HT1080 (cell line): ENCODE results near the gene LTB4R2. TPM values are rescaled to one million over a fixed set of nuclear protein-coding genes. Genes with fewer than 3 reads are reported as not detected.

ENCODE experiments used
- DNase-seq: peaks from one replicate; pipeline ENCODE4 v3.0.0-alpha.2; 2015; ENCODE audit warnings: low read depth
- polyA plus RNA-seq, 2 experiments: library from polyadenylated mRNA; depleted of rRNA; stranded (reverse); fragments of >200 nt; gene quantifications; 2 replicates each; pipeline ENCODE4 v1.2.3, GENCODE V29; 2015
- total RNA-seq: library from RNA; depleted of rRNA; stranded (reverse); fragments of >200 nt; shearing (Covaris generic); gene quantifications from 2 replicates; pipeline ENCODE4 v1.2.3, GENCODE V29; 2014; rRNA removed

Gene LTB4R2, protein sequence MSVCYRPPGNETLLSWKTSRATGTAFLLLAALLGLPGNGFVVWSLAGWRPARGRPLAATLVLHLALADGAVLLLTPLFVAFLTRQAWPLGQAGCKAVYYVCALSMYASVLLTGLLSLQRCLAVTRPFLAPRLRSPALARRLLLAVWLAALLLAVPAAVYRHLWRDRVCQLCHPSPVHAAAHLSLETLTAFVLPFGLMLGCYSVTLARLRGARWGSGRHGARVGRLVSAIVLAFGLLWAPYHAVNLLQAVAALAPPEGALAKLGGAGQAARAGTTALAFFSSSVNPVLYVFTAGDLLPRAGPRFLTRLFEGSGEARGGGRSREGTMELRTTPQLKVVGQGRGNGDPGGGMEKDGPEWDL
- 5.0 and 7.8 TPM in 2 replicates for total RNA-seq
- 0.80 and 1.2 TPM in 2 replicates for polyA plus RNA-seq (2015; cell fraction: cytosol; rRNA removed)
- polyA plus RNA-seq (2015; cell fraction: nucleus; rRNA removed) = 69.2 and 70.9 TPM in 2 replicates

DNA sequence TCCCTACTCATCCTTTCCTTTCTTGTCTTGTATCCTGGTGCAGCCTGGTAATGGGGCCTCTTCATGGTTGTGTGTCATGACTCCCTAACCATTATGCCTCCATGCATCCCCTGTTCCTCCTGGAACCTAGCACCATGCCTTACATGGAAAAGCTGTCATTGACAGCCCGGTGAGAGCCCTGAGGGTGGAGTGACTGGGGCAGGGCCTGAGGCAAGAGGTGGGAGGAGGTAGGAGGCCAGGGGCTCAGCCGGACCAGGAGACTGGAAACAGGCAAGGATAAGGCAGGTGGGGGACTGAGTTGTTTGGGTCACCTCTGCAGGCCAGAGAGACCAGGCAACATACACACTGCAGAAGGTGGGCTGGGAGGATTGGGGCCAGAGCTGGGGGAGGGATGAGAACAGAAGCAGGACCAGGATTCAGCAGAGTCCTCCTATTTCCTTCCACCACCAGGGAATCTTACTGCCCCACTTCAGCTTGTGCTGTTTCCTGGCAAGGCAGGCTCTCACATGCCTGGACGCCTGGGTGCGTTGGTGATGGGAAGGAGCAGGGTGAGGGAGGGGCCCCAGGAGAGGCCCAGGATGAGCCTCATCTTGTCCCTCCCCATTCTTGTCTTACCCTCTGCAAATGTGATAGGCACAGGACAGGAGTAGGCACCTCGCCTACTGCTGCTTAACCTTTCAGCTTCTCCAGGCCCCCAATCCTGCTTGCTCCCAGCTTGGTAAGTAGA, at the start of gene LTB4R2:
Gene LTB4R2 (plus strand): TSS at position 603 of the 727 bp plus-strand sequence. CDS start 525 bp downstream, outside the sequence.
- no peak for DNase-seq

DNA sequence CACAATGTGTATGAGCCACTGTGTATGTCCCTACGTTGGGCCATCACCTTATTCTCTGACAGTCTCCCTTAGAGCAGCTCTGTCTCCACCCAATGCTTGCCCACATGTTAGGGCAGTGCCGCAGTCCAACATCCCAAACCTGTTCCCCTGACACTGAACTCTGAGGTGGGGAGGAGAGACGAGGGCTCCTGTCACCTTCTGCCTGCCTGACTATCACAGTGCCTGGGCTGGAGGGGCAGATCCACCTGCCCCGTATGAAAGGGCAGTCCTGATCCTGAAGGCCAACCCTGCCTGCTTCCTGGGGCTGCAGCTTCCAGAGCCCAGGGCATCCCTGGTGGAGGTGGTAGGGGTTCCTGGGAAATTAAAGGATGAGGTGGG, 49.2 kb upstream of the LTB4R2 start:
- no peak for DNase-seq

DNA sequence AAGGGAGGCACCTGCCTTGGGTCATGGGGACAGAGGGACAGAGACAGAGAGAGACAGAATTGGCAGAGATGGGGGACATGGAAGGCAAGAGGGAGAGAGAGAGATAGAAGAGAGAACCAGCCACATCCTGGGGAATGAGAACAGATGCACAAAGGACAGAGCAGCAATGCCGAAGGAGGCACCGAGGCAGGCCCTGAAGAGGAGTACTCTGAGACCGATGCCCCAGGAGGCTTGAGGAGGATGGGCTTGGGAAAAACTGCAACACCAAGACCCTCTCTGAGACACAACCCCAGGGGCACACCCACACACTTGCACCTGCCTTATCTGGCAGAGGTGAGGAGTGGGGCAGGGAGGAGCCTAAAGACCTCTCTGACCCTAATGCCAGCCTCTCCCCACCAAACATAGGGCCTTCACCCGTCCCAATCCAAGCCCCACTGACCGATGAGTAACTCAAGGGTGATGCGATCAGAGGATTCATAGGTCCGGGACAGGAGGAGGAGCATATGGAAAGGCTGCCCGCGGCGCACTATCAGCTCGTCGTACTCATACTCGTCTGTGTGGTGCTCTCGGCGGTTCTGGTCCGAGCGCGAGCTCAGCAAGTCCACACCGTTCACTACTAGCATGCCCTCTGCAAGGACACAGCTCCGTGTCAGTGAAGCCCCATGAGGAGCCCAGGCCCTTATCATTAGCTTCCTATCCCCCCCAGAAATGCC, 48.5 kb upstream of the LTB4R2 start:
- no peak for DNase-seq

DNA sequence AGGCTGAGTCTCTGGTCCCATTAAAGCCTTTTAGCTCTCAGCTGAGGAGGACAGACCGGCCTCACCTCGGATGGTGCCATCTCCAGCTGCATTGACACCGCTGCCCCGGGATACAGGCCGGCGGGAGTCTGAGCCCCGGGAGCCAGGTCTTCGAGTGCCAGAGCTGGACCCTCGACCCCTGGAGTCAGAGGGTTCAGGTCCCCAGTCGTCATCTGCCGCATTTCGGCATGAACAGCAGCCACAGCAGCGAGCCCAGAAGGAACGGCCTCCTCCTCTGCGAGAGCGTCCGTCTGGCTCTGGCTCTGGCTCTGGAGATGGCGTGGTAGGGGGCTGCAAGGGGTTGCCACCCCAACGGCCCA, 48.0 kb upstream of the LTB4R2 start:
- no peak for DNase-seq

DNA sequence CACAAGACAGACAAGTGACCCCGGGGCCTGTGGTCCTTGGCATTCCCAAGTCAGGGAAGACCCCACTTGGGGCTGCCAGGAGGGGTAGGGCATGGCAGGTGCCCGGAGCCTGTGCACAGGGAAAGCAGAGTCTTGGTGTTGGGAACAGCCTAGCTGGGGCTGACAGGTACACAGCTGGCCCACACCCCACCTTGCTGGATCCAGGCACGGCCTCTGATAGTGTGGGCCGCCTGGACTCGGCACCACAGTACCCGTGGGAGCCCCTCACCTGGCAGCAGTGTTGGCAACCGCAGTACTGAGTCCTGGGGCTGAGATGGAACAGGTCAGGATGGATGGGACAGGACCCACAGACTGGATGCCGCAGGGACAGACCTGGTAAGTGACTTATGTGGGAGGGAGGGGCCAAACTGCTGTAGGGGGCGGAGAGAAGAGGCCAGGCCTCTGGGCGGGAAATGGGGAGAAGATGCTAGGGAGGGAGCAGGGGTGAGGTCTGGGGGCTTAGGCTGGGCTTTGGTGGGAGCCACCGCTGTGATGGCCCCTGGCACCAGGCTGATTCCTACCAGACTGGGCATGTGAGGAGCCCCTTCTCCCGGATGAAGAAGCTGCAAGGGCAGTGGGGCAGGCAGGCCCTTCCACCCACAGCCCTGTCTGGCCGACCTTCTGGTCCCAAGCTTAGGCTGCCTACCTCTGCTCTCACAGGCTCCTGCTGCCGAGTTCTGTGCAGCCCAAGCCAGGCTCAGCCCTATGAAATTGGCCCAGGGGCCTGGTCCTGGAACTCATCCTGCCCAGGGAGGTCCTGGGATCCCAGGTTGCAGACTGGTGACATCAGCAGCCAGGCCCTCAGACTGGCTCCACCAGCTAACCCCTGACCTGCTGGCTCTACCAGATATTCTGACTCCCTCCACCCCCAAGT, 46.9 kb upstream of the LTB4R2 start, which contains the start of gene TGM1:
Gene TGM1 (minus strand): TSS at position 357 of the 913 bp plus-strand sequence. CDS start 825 bp downstream, outside the sequence.
- no peak for DNase-seq

DNA sequence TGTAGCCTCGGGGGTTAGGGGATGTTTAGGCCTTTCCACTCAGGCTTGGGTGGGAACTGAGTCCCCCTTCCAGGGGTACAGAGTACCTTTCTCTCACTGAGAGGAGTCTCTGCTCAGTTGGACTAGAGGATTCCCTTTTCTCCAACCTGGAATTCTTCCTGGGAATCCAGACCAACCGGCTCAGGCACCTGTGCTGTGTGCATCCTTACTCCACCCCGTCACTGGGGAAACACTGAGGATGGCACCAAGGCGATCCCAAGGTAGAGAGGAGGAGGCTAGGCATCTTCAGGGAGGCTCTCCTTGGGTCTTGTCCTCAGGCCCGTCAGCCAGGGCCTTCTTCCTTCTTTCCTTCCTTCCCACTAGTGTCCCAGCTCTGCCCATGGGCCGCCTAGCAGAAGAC, 46.1 kb upstream of the LTB4R2 start:
- no peak for DNase-seq

DNA sequence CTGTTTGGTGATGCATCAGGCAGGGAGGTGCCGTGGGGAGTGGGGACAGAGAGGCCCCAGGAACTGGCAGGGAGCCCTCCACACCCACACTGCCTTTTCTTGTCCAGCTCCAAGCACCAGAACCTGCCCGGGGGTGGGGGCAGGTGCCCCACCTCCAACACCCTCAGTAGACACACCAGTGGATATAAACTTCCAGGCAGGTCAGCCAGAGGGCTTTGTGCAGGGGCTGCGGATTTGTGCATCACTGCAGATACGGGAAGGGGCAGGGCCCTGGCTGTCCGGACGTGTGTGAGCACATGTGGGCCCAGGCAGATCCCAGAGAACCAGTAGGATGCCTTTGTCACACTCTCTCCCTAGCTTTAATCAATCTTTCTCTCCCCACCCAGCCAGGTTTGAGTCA, 45.6 kb upstream of the LTB4R2 start:
- no peak for DNase-seq

DNA sequence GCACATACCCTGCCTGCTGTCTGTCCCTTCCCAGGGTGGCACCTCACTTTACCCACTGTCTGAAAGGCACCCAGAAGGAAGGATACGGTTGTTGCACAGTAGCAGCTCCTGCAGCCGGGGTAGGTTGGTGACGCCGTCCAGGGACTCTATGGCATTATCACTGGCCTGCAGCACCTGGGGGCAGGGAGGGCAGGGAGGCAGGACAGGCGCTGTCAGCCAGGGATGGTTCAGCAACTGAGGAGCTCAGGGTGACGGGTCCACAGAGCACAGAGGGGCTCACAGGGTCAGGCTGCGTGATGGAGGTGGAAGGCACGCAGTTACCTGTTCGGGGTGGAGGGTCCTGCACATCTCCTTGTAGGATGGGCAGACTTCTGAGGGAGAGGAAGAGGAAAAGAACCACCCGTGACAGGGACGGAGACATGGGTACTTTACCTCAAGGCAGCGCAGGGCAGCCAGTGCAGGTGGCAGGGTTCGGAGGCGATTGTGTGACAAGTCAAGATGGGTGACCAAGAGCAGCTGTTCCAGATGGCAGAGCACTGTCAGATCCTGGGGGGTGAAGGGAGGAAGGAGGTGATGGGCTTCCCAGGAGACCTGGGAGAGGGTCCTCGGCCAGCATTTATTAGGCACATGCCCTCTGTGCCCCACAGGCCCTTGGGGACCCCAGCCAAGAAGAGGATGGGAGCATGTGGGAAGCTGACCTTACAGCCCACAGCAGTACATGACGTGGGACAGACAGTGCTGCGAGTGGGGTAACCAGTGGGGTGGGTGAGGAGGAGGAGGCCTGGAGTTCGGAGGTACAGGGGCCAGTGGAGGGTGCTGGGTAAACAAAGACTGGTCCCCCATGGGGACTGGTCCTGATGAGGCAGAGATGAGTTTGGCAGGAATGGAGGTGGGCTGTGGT, 43.3 kb upstream of the LTB4R2 start:
- no peak for DNase-seq

DNA sequence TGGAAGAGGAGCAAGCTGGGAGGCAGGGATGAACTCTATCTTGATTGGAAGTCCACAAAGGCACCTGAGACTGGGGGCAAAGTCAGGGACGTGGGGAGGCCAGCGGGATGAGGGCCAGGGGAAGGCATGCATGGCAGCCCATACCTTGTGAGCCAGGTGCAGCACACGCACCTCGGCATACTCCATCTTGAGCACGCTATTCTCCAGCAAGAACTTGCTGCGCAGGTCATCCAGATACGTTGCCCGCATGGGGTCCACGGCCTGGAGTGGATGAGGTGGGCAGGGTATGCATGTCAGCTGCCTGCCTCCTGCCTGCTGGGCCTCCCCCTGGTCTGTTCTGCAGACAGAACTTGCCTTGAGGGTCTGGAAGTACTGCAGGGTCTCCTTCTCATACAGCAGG, 42.4 kb upstream of the LTB4R2 start:
- DNase-seq = no peak

DNA sequence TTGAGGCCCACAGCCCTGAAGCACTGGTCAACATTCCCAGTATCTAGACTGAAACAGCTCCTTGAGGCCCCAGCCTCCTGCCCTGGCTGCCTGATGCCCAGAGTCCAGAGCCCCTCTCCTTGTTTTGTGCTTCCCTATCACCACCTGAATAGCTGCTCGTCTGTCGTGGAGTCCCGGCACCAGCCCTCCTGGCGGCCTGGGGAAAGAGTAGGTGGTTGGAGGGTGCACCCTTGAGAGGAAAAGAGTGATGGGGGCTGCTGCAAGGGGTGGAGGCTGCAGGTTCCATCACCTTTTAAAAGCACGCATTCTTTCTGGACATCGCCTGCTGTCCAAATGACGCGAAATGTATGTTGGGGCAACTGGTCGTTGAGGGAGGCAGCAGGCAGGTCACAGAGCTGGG, 41.7 kb upstream of the LTB4R2 start:
- no peak for DNase-seq

DNA sequence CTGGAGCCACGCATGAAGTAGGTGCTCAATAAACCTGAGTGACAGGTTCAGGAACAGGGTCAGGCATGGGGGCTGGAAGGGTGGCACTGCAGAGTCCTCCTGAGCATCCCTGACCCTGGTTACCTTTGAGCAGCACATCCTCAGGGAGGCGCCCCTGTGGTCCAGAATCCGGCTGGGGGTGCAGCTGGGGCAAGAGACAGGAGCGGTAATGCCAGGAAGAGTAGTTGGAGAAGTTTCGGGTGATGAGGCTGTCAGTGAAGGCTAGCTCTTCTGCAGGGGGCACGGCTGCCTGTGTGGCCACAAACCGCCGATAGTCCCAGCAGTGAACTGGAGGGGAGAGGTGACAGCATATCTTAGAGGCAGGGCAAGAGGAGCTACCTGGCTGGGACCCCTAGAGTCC, 40.6 kb upstream of the LTB4R2 start:
- no peak for DNase-seq

DNA sequence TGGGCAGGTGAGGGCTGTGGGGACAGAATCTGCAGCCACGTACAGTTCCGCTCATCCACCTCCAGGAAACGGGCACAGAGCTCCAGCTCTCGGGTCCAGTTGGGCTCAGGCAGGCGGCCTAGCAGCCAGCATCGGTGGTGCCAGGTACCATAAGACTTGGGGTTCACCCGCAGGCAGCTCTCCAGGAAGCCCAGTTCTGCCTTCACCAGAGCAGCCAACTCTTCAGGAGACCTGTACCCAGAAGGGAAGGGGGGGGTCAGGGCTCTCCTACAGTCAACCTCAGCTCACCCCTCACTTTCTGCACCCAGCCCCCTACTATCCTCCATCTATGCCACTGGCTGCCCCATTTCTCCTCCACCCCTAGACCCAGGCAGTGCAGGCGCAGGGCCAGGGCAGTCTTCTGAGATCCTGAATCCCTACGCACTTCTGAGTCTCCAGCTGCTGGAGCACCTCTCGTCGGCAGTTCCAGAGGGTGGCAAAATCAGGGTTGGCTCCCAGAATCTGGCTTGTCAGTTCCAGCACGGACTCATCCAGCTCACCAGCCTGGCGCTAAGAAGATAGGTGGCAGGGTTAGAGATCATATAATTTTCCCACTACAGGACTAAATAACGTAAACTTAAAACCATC, 39.9 kb upstream of the LTB4R2 start:
- no peak for DNase-seq

DNA sequence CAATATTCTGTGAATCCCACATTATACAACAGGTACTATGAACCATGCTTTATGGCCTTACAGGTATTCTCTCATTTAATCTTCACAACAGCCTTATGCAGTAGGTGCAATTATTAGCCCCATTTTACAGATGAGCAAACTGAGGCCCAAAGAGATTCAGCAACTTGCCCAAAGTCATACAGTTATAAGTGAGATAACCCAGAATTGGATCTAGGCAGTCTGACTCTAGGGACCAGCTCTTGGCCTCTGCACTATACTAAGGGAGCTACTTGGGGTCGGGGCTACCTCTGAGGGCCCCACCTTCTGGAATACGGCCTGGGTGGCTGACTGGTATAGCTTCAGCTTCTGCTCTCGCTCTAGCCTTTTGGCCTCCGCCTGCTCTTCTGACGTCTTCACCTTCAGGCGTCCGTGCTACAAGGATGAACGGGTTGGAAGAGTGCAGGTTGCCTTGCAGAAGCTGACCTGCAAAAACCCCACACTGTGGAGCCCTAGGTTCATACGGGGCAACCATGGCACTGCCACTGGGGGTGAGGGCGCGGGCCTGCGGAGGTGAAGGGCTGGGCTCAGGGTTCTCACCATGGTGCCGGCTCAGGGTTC, 39.3 kb upstream of the LTB4R2 start:
- DNase-seq = no peak

DNA sequence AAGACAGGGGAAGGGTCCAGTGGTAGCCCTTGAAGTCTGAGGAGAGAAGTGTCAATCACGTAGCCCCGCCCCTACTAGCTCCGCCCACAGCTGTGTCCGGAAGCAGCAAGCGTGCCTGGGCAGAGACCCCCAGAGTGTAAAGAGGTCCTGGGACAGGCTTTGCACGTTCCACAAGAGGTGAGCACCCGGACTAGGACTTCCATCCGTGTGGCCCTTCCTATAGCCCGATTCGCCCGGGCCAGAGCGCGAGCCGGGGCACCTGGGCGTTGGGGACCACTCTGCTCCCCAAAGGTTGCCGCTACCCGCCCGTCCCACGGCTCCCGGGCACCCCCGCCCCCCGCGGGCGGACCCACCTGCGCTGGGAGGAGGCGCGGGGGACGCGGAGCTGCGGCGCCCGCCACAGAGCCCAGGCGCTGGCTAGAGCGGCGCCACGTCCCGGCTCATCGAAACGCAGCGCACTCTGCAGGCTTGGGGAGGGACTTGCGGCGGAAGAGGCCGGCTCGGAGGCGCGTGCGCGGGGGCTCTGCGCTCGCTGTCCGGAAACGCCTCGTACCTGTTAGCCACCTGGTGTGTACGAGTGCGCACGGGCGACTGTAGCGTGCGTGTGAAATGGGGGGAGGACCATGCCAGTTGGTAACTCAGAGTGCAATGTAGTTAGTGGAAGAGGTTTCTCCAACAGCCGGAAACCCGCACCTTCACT, 38.7 kb upstream of the LTB4R2 start, which contains the start of gene RABGGTA:
Gene RABGGTA (minus strand): TSS at position 464 of the 700 bp plus-strand sequence. CDS start 482 bp downstream, outside the sequence.
- DNase-seq = peak; percentile 85

DNA sequence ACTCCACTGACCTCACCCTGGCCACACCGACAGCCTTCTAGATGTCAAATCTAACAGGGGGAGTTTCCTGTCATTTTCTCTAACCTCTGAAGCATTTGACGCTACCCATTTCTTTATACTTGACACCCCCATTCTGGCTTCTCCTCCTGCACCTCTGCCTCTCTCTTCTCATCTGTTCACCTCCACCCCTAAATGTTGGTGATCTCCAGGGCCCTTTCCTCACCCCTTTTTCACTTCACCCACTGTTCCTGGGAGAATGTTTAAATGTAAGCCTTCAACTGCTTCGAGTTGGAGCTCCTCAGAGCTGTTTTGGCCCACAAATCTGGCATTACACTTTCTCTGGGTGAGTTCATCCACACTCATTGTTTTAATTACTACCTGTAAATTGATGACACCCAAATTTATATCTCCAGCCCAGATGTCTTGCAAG, 38.1 kb upstream of the LTB4R2 start:
- no peak for DNase-seq

DNA sequence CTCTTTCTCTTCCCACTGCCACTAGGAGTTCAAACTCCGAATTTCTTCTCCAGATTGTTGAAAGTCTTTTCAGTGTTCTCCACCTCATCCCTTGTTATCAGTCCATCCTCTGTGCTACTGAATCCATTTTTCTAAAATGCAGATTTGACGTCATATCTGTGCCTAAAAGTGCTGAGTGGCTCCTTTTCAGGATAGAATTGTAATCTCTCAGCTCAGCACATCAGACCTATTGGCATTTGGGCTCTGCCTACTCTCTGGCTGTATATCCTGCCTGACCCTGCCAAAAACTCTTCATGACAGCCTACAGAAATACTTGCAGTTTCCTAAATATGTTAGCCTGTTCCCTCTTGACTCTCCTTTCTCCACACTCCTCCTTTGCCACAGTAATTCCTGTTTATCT, 37.5 kb upstream of the LTB4R2 start:
- no peak for DNase-seq

DNA sequence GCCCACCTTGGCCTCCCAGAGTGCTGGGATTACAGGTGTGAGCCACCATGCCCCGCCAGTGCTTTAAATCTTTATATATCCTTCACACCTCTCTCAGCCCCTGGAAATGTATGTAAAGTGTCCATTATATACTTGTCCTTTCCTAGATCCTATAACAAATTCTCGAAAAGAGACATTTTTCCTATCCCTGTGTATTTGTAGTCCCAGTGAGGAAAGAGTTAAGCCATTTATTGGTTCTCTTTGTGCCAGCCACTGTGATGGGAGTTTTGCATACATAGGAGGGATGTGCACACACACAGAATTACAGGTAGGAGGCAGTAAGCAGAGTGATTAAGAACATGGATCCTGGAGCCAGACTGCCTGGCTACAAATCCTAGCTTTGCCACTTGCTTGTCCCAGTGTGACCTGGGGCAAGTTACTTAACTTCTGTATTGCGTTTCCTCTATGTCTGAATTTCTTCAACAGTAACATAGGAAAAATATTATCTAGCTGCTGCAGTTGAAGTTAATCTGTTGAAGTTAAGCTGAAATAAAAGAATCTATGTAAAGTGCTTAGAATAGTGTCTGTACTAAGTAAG, 36.4 kb upstream of the LTB4R2 start:
- no peak for DNase-seq

DNA sequence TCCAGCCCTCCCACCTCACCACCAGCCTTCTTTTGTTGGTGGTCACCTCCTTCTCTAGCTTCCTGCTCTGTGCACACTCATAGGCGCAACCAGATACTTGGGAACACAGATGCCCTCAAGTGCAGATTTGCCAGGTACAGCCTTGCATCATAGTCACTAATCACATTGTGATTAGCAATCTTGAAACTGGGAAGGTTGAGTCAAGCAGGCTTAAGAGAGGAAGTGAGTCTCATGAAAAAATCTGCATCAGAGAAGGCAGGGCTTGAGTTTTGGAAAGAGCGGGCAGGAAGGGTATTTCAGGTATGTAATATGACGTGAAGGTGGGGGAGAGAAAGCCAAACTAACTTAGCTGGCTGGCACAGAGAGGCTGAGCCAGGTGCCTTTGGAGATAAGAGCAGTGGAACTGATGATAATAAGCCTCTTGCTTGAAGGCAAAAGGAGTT, 35.8 kb upstream of the LTB4R2 start:
- DNase-seq = peak; percentile 52
